GM18498 (cell line): Measurements from ENCODE around the gene SECISBP2.

Experiments used
- ATAC-seq: cut with Tn5 transposase; IDR thresholded peaks from one replicate; pipeline ENCODE4 v1.9.1; 2021; ENCODE audit warnings: mild to moderate bottlenecking, moderate library complexity; ENCODE audit not compliant: unreplicated experiment

The SECISBP2 gene

DNA sequence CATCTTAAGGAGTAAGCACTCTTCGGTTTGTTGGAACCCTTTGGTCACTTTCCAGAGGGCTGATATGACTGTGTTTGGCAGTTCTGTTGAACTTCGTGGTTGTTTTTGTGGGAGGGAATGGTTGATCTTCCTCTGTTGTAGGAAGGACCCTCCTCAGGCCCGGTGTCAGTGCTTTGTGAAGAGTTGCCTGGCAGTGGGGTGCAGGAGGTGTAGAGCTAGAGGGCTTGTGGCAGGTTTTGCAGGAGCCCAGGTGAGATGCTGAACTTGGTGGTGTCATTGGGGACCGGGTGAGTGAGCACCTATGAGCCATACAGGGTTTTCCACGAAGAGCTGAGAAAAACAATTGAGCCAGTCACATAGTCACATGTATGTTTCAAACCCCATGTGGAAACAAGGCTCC is 27.2 kb downstream of the SECISBP2 start:
- ATAC-seq: no peak

DNA sequence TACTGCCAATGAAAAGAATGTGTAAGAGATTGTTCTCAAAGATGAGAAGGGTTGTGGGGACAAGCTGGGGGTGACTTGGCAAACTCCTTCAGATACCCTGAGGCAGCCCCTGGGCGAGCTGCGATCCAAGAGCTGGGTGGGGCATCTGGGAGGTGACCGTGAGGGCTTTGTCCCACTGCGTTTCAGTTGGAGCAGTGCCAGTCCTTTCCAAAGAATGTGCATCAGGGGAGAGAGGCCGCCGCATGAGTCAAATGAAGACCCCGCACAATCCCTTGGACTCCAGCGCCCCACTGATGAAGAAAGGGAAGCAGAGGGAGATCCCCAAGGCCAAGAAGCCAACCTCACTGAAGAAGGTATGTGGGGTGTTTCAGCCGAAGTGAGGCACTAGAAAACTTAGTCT is 28.4 kb downstream of the SECISBP2 start:
- no peak for ATAC-seq

DNA sequence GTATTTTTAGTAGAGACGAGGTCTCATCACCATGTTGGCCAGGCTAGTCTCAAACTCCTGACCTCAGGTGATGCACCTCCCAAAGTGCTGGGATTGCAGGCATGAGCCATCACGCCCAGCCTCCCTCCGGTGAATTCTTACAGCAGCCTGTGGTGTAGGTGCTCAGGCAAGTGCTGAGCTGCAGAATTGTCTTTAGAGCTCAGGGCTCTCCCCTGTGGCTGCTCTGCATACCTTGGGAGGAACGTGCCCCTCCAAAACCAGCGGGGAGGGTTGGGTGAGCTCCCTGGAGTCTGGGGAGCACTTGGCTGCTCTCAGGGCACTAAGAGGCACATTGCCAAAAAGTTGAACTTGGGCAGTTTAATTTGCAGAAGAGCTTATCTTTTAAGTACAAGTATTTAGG is 29.4 kb downstream of the SECISBP2 start:
- ATAC-seq: no peak

DNA sequence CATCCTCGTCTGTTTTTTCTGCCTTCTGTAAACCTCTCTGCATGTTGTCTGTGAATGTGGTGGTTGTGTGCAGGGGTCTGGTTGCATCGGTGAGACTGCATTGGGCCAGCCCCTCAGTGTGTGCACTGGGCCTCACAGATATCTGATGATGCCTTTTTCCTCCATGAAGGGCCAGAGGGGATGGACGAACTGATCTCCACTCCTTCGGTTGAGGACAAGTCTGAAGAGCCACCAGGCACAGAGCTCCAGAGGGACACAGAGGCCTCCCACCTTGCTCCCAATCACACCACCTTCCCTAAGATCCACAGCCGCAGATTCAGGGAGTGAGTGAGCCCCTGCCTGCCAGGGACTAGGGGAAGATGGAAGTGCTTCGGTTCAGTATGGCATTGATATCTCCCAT is 31.3 kb downstream of the SECISBP2 start:
- ATAC-seq: no peak

DNA sequence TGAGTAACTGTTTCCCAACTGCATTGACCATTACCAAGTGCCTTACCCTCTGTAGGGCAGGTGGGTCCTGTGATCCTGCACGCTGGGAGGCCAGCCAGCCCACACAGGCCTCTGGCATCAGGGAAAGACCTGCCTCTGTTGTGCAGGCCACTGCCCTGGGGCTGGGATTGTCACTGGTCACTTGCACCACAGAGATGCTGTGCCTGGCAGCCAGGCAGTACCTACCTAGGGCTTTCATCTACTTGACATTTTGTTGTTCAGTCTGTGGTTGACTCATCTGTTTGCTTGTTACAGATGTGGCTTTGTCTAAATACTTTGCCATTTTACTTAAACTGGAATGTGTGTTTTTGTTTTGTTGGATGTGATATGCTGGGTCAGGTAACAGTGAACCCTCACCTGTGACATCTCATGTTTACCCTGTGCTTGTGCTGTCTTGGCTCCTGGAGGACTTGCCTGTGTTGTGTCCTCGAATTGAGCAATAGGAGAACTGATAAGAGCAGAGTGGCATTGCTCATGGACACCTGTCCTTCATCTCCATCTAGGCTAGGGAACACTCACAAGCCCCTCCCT is 32.8 kb downstream of the SECISBP2 start:
- no peak for ATAC-seq

DNA sequence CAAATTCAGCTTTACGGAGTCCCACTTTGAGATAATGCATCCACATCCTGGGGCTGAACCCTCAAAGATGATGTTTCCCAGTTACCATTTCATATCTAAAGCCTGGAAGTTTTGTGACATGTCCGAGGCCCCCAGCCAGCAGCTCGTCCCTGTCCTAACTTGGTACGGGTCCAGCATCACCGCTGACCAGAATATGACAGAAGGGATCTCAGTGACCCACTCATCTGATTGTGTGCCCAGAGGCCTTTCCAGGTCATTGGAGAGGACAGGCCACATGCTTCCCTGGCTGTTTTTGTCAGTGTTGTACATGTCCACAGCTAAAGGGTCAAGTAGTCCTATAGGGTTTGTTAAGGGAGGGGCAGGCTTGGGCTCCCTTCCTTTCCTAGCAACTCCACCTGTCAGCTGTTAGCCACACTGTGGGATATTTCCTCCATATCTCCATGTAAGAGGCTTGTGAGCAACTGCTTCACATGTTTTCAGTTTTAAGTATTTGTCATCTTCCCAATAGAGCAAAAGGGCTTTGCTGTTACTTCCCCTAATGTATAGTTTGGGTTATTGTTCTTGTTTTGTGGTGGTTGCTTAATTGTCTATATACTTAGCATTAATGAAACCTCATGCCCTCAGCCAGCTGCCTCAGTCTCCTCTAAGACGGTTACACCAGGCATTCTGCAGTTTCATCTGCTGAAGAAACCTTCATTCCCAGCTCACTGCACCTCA is 33.4 kb downstream of the SECISBP2 start:
- ATAC-seq: no peak

DNA sequence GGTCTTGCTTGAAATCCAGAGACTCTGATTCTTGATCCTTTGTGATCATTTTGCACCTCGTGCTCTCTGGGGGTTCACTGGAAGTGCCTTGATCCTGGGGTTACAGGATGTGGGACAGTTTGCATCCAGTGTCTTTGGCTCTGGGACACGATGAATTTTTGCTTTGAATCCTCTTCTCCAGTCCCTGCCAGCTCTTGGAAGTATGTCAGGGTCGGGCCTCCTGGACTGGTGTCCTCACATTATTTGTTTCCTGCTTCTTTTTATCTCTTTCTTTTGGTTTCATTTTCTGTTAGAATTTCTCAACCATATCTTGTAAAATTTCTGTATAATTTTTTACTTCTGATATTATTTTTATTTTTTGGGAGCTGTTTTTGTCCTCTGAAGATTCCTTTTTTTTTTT is 34.2 kb downstream of the SECISBP2 start:
- no peak for ATAC-seq

DNA sequence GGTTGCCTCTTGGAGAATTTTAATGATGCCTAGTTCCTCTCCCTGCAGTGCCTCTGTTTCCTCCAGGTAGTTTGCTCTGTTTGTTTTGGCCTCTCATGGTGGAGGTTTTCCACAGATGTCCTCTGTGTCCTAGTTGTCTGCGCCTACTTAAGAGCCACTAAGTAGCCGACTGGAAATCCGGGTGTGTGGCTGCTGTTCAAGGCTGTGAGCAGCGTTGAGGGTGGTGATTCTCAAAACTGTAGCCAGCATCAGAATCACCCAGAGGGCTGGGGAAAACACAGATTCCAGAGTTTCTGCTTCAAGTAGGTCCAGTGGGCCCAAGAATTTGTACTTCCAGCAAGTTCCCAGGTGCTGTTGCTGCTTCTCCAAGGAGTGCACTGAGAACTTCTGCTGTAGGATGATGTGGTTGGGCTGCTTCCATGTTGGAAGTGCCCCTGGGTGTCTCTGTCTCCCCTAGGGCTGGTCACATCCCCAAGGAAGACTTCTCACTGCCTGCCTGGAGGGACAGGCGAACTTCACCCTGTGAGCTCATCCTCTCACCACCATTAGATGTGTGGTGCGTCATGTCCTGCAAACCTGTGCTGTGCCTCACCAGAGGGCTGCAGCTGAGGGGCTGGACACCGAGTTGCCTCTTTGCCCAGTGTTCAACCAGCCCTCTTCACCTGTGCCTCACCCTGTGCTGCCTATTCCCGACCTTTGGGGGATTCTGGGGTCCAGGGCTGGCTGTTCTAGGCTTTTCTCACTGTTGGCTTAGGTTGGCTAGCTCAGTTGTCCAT is 34.8 kb downstream of the SECISBP2 start:
- no peak for ATAC-seq

DNA sequence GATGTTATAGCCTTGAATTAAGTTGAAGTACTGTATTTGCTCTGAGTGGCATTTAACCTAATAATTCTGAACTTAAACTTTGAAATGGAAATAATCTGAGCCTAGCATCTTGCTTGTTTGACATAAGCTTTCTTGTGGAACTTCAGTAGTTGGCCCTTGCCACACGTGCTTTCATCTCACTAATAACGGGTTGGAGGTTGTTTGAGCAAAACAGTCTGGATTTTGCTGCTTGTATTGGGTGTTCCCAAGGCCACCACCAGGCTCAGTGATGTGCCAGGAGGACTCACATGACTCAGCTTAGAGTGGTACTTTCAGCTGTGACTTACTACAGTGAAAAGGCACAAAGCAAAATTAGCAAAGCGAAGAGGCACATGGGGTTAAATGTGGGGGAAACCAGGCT is 35.7 kb downstream of the SECISBP2 start:
- ATAC-seq: no peak

DNA sequence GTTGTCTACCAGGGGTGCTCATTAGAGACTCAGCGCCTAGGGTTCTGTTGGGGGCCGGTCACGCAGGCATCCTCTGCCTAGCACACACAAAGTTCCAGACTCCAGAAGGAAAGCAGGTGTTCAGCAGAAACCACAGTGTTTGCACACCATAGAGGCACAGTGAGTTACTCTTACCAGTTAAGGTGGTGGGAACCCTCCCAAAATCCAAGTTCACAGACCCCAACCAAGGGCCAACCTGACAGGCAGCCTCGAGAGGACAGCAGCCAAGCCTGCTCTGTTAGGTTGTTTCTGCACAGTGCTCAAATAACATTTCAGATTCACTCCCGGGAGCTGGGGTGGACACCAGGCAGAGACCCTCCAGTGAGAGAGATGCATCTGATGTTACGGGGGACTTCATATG is 36.2 kb downstream of the SECISBP2 start:
- no peak for ATAC-seq

DNA sequence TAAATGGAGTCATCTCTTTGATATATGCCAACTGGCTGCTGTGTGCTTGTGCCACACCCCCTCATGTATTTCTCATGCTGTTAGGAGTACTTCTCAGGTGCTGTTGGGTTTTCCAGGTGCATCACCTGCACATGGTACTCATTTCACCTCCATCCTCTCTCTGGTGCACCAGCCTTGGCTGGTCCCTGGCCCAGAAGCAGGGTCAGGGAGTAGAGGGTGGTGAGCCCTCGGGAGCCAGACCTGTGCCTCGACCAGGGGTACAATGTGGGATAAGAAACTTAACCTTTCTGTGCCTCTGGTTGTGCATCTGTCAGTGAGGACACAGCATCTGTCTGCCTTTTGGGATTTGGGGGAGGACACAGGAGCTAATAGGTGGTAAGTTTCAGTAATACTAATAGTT is 38.5 kb downstream of the SECISBP2 start:
- ATAC-seq: no peak

DNA sequence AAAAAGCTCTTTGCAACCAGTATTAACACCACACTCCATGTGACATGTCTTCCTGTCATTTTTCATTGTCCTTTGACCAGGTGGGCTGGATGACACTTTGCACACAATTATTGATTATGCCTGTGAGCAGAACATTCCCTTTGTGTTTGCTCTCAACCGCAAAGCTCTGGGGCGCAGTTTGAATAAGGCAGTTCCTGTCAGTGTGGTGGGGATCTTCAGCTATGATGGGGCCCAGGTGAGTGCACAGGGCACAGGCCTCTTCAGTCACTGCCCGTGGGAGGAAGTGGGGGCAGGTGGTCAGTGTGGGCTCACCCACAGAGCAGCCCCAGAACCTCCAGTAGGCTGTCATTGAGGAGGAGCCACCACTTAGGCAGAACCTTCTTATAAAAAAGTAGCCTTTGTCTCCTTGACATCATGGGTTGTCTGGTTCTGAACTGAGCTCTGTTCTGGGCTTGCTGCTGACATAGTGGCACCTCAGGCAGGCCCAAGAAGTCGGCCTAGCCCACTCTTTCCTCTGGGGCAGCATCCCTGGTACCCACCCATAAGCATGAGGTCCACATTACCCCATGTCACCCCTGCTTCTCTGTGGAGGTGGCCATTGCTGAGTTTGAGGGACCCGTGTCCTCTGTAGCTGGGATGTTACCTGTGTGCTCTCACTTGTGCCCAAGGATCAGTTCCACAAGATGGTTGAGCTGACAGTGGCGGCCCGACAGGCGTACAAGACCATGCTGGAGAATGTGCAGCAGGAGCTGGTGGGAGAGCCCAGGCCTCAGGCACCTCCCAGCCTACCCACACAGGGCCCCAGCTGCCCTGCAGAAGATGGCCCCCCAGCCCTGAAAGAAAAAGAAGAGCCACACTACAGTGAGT is 39.3 kb downstream of the SECISBP2 start:
- ATAC-seq: no peak

DNA sequence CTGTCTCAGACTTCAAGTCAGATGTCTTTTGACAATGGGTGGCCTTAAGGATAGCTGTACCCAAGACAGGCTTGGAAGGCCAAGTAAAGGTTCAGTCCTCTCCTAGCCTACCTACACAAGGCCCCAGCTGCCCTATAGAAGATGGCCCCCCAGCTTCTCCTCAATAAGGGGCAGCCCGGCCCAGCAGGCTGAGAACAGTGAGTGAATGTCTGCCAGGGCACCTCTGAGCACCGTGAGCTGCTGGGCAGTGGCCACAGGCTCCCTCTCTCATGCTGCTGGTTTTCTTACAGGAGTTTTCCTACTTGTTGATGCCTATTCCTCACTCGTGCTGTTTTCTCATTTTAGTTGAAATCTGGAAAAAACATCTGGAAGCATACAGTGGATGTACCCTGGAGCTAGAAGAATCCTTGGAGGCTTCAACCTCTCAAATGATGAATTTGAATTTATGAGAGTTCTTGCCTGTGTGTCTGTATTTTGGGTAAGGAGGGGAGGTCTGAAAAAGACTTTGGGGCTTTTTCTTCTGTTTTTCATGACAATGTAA is 40.1 kb downstream of the SECISBP2 start:
- ATAC-seq: no peak

DNA sequence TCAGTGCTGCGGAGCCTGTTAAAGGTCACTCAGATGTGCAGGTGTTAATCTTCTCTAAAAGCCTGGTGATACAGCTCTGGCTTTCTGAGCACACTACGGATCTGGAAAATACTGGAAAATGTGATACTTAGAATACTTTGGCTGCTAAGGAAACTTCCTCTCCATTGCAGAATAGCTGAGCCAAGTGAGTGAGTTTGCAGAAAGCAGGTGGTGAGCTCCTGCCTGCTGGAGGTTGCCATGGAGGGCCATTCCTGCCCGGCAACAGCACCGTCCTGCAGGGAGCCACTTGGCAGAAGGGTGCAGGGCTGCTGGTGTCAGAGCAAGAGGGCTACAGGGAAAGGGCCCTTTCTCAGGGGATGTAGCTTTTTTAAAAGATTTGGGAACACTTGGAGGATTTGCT is 40.7 kb downstream of the SECISBP2 start:
- ATAC-seq: no peak

DNA sequence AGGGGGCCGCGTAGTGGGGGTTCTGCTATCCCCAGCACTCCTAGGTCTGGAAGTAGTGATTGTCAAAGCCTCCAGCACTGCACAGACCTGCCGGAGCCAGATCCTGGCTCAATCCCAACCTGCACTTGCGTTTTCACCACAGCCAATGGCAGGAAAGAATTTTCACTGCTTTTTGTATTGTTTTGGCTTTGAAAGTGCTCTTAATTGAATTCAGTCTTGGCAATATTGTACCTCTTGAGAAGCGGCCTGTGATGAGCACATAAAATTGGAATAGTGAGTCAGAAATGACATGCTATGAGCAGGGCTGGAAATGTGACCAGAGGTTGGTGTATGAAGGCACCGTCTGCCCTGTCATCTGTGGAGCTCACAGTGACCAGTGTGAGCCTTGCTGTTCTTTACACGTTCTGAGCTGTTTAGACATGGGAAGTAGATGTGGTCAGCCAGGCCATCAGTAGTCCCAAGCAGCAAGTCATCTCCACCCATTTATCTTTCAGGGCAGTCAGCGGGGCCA is 41.5 kb downstream of the SECISBP2 start:
- ATAC-seq: no peak

DNA sequence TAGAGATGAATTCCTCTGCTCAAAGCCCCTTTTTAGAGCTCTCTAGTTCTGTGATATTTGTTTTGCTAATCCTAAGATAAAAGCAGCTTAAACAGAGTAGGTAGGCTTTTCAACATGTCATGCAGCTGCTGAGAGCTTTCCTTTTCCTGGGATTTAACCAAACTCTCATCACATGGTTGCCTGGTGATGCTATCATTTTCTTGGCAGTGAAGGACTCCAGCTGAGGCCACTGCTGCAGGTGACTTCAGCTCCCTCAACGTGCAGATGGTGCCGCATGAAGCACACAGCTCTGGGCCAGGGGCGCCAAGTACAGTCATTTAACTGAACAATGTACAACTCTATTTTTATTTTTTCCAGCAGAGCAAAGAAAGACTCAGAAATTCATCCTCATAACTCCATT is 42.2 kb downstream of the SECISBP2 start:
- no peak for ATAC-seq

DNA sequence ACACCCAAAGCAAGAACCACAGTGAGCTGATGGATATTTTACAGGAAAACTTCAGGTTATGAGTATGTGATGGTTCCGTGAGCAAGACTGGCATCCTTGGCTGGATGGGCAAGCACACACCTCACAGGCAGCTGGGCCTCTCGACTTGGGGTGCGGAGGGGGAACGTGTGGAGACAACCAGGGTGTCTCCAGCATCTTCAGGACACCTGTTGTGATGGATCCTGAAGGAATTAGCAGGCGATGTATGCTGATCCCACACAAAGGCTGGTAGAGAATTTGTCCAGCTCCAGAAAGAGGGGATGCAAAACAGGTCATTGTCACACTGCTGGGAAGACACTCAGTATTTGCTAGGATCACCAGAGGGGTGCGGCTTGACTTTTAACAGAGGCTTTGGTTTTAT is 42.7 kb downstream of the SECISBP2 start:
- no peak for ATAC-seq

DNA sequence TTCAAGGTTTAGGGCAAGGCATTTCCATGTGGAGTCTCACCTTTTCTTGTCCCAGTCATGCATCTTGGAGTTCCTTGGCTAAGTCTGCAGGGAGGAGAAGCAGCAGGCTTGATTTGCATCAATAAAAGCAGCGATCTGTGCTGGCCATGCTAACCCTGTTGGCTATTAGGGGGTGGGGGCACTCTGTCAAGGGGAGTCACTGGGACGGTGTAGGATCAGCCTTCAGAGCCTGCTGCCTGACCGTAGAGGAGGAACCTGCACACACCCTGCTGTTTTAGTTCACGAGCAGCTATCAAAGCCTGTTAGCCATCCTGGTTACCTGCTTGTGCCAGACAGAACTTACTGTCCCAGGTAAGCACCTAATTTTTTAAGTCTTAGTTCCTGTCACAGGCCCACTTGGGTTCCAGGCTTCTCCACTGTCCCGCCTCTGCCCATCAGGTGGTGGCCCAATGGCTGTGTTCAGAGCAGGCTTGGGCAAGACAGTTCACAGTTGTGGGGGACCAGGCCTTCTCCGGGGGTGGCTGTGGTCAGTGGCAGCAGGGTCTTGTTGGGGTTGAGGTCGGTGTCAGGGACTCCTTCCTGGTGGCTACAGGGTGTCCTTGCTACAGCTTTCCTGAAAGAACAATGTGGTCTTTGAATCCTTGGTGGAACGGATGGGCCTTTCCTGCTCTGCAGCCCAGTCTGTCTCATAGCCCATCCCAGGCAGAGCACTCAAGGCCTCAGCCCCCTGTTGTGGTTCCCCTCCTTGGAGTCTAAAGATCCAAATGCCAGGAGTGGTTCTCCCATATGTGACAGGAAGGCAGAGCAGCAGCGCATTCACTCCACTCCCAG is 43.7 kb downstream of the SECISBP2 start:
- no peak for ATAC-seq

DNA sequence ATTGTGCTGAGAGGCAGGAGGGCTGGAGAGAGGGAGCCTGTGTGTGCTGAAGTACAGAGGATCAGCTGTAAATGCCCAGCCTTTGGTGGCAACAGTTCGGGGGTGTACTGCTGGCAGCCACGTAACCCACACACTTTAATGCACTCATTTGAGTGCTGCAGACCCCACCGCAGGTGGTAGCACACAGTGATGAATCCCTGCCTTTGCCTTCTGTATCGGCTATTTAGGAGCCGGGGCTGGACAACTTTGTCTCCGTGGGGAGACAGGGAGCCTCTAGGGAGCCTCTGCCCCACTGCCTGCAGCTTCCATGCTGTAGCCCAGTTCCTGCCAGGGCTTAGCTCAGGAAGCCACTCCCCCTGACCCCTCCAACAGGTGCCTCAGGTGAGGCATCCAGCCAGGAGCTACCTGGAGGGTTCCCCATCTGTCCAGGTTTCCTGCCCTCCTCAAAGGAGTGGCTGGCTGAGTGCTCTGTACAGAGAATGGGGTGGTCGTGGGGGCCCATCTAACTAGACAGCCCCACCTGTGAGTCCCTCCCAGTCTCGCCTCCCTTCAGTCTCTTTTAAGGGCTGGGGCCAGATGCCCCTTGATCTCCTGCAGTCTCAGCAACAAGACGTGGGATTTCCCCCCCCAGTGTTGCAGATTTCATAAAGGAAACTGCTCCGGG is 44.5 kb downstream of the SECISBP2 start:
- ATAC-seq: no peak

DNA sequence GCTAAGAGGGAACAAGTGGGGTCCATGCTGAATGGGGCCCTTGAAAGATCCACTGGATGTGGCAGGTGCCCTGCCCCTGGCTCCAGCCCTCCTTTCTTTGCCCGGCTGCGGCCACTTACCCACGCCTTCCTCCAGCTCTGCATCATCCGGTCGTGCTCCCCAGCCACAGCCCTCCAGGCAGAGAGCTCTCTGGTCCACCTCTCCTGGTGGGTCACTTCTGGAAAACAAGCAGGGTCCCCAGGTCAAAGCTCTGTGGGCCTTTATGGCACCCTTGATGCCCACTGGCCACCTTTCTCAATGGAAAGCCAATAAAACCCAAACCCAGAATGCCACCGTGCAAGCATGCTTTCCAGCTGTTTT is 45.0 kb downstream of the SECISBP2 start:
- no peak for ATAC-seq
